ENCODE results near the gene HOXC9.
A peak's percentile ranks its signal among the peaks of the same experiment; 100 is the strongest.
"Not testable (repeated sequence)": the region's sequence is repeated elsewhere in the genome, so short reads cannot be mapped to it uniquely, and the experiment has no call there.

The HOXC9 gene

DNA sequence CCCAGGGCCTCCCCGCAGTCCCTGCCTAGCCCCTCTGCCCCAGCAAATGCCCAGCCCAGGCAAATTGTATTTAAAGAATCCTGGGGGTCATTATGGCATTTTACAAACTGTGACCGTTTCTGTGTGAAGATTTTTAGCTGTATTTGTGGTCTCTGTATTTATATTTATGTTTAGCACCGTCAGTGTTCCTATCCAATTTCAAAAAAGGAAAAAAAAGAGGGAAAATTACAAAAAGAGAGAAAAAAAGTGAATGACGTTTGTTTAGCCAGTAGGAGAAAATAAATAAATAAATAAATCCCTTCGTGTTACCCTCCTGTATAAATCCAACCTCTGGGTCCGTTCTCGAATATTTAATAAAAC is 30.5 kb downstream of the HOXC9 start:
- DNase-seq = no peak

- no peak for DNase-seq
Measured at GRCh38 chr12:54030889-54031471, 31.0 kb downstream of the HOXC9 start.

GRCh38 chr12:54031480-54031879 is 31.5 kb downstream of the HOXC9 start:
- no peak for DNase-seq

GRCh38 chr12:54032086-54032619 is 32.2 kb downstream of the HOXC9 start:
- DNase-seq = no peak

DNA sequence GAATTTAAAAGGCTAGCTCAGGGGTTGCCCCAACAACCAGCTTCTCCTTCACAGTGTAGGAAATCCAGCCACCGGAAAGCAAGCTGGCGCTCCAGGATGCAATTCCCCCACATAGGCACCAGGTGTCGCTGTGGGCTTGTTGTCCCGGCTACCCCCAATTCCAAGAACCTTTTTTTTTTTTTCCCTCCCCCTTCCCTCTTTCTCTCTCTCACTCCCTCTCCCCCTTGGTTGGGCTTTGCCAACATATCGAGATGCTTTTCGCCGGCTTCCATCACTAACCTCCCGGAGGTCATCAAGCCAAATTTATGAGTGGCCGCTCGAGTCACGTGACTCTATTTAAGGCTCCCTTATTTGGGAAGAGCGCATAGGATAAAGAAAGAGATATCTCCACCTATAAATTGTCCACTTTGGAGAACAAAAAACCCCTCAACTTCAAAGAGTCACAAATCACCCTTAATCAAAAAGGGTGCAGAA is 32.7 kb downstream of the HOXC9 start, which contains the start of gene HOXC5:
Gene HOXC5 (plus strand): TSS at position 424 of the 474 bp plus-strand sequence. CDS start 73 bp downstream, outside the sequence.
- DNase-seq = peak; percentile 67 to 69

GRCh38 chr12:54033106-54033979 is 33.4 kb downstream of the HOXC9 start:
- DNase-seq = no peak

GRCh38 chr12:54033980-54034784 is 34.2 kb downstream of the HOXC9 start:
- no peak for DNase-seq

- DNase-seq = no peak
Measured at GRCh38 chr12:54034785-54035310, 34.9 kb downstream of the HOXC9 start.

DNA sequence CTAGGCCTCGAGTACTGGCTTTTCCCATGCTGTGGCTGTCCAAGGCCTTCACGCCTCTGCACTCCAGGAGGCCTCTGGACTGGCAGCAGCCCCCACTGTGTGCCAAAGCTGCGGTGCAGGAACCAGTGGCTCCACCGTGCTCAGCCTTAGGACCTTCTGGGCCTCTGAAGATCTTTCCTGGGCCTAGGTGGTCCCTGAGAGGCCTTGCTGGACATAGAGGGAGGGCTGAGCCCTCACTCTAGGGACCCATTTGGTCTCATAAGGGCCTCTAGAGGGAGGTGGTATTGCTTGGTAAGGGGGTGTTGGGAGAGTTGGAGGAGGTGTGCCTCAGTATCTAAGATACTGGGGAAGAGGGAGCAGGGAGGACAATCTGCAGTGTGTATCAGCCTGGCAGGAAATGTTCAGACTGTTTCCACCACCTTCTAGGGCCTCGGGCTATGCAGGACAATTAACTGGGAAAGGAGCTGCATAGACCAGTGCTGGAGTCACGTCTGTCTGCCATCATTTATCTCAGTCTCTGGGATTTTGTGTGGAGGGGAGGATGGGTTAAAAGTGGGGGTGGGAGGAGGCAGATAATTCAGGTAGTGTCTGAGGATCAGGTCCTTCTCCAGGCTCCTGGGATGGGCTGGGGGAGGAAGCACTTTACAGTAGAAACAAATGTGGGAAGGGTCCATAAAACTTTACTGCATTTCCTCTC is 35.8 kb downstream of the HOXC9 start:
- no peak for DNase-seq

DNA sequence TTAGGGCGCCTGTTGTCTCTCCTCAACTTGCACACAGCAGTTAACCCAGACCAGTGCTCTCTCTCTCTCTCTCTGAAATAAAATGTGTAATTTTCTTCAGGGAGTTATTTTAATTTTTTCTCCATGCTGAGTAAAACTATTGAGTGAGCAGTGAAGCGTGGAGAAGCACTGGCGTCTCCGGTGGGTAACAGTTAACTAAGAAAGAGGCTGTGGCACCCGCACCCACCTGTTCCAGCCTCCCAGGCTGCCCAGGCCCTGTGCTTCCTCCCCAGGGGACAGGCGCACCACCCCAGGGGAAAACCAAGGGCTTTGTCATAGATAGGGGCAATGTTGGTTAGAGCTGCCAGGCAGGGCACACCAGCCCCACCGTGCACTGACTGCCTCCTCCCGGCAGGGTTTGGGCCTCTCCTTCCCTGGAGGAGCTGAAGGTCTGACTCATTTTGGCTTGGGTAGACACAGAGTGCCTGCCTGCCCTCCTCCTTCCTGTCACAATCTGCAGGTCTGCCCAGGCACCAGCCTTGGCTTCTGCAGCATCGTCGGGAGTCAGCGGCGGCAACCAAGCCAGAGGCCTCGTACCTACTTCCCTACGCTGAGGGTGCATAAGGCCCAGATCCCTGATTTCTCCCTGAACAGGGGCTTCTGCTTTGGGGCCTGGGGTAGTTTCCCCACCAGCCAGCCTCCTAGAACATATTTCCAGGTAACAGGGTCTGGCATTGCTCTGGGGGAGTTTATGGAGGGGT is 36.8 kb downstream of the HOXC9 start:
- no peak for DNase-seq

- no peak for DNase-seq
Measured at GRCh38 chr12:54037360-54038283, 37.7 kb downstream of the HOXC9 start.

DNA sequence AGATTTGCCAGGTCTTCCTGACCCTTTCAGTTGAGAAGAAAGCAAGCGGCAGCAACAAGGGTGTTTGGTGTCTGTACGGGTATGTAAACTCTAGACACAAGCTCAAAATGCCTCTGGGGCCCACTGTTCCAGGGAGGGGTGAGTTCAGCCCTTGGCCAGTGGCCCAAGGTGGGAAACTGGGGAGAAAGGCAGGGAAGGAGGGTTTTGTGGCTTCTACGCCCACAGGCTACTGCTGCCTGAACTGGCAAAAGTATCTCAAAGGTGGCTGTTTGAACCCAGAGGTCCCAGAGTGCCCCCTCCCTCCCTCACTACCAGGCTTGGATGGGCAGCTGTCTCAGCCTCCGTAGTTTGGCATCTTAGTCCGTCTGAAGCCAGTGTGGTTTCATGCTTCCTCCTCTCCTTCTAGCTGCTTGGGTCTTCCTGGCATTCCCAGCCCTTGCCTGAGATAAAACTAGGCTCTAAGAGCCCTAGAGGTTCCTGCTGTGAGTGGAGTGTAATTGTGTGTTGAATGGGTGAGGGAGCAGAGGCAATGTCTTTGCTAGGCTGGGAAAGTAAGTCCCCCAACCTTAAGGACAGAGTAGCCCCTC is 38.4 kb downstream of the HOXC9 start:
- no peak for DNase-seq

DNA sequence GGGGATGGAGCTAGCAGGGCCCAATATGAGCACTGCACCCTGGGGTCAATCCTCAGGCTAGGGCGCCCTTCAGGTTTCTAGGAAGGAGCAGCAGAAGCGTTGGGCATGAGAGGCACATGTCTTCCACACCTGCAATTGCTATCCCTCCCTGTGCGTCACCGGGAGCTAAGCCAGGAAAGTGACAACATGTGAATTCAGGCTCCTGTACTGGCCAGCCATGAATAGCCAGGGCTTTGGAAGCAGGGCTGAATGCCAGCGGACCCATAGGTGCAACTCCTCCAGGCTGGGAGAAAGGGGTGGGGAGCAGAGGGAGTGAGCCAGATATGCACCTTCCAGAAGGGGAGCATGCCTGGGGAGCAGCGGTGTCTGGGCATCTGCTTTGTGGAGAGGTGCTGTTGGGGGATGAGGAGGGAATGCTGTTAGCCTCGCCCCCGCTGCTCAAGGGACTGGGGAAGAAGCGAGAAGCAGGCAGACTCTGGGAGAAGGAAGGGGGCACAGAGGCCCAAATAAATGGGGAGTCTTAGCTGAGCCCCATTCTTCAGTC is 39.0 kb downstream of the HOXC9 start:
- no peak for DNase-seq

GRCh38 chr12:54039417-54040147 is 39.6 kb downstream of the HOXC9 start:
- DNase-seq = no peak

DNA sequence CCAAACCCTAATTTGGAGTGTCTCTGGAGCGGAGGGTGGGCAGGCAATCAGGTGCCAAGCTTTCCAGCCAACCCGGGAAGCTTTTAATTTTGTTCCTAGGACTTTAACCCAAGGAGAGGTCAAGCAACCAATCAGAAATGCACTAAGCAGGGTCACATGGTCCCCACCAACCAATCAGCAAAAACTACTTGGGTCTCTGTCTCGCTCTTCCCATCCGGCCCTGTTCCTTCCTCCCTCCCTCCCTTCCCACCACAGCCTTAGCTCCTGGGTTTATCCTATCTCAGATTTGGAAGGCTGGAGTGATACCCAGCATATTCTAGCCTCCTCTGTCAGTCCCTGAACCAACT is 40.2 kb downstream of the HOXC9 start:
- DNase-seq = no peak

- no peak for DNase-seq
Measured at GRCh38 chr12:54040648-54041047, 40.7 kb downstream of the HOXC9 start.

DNA sequence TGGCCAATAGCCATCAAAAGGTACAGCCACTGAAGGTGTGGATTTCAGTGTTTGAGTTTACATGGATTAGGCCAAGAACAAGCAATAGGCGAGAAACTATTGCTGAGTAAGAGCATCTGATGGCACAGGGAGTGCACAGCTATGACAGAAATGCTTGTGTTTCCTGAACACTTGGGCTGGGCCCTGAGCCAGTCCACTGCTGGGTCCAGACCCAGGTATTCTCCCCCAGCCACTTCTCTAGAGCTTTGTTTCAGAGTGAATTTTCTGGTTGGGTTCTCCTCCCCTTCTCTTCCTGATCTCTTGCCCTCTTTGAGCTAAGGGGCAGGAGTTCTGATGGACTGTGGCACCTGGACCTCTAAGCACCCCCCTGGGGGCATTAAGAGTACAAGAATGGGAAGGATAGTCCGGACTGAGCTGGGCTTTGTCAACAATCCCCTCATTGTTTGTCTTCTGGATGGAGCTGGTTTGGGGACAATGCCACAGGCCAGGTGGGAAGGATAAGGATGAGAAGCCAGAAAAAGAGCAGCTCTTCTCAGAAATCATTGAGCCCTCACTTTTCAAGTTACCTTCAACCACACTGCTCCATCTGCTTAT is 41.2 kb downstream of the HOXC9 start:
- no peak for DNase-seq

DNA sequence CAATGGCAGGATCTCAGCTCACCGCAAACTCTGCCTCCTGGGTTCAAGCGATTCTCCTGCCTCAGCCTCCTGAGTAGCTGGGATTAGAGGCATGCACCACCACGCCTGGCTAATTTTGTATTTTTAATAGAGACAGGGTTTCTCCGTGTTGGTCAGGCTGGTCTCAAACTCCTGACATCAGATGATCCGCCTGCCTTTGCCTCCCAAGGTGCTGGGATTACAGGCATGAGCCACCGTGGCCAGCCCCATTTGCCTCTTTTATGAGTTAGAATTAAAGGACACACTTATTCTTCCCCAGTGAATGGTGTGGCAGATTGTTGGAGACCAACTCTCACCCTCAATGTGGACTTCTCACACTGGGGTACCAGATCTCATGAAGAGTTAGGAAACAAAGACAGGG is 42.1 kb downstream of the HOXC9 start:
- not testable (repeated sequence) for DNase-seq
